Heart left ventricle (tissue), 13 donors: ENCODE data around the gene TUBB.

ENCODE experiments used
- CTCF ChIP-seq, 12 donors: fragments of 200-600 bp; sonication (generic) in 4 of 12; IDR thresholded peaks; one replicate each; pipeline versions ENCODE4 v1.5.0 to v1.8.0; 2018 to 2022; ENCODE audit warnings: antibody characterized with exemption in 12 of 12, mild to moderate bottlenecking in 5 of 12
- POLR2A ChIP-seq, 2 donors: fragments of 450-650 bp; IDR thresholded peaks; one replicate each; pipeline ENCODE4 v1.6.1; 2017; ENCODE audit warnings: antibody characterized with exemption in 2 of 2, mild to moderate bottlenecking in 2 of 2, moderate library complexity in 2 of 2
- donor health status: ischemic (EF 13 %, LVEDD 7.1; RV severe dilation, severe dysfunction).
- donor health status: DM: no; HTN: yes; CAD: no.
- donor health status: DM: no; HTN: no; CAD: no.
- donor health status: ischemic (EF 25% LVEDD 6.9; RV normal size, moderate dysfunction).
- donor health status: ischemic (EF 25% LVEDD 5.7; RV mildly dilated, moderate dysfunction).
- donor health status: ischemic (EF 35%, LVEDD 5.7; RV mildly dilated, moderate dysfunction).
- donor health status: nonischemic (EF 11% LVEDD 7.7; RV severe dilation, severe dysfunction).
- donor health status: DM: yes; HTN: yes; CAD: no.
- donor health status: PGD.
- donor health status: ischemic (EF 29% LVEDD 5.4; RV normal size, mild dysfunction).
- donor health status: nonischemic (EF 23%, LVEDD 6.1; RV moderate dilation, normal function).

- TF ChIP-seq CTCF (IDR thresholded peaks at IDR 0.05) (no peak), POLR2A (IDR thresholded peaks at IDR 0.05) (no peak)
These were observed 10.9 kb upstream of the TUBB start for GRCh38 chr6:30709101-30709868.
